HG03469 (cell line): ENCODE results near the gene SCUBE3.

Experiments used
- ATAC-seq: cut with Tn5 transposase; IDR thresholded peaks from one replicate; pipeline ENCODE4 v1.9.1; 2021; ENCODE audit warnings: mild to moderate bottlenecking, moderate library complexity, moderate number of reproducible peaks; ENCODE audit not compliant: unreplicated experiment

Gene SCUBE3

DNA sequence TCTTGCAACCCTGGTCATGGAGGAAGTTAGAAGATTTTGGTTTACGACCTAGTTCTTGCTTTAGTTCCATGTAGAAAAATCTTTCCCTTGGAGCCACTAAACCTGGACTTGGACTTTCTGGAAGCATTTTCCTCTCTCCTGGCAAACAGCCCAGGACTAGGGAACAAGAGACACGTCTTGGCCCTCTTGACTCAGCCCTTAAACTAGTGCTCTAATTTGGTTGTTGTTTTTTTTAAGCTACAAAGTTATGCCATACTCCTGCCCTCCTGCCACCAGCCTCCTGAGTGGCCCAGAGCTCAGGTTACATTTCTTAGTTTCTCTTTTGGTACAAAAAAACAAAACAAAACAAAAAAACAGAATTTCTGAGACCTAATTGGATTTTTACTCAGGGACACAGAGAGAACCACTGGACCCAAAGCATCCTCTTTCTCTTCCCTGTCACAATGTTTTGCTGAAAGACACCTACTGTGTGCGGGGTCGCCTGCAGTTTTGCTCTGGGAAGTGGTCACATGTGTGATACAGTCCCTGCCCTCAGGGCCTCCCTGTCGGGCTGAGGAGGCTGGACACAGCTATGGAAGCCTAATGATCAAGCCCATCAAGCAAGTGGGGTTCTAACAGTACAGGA lies 32.3 kb upstream of the SCUBE3 start:
- ATAC-seq, result no peak

DNA sequence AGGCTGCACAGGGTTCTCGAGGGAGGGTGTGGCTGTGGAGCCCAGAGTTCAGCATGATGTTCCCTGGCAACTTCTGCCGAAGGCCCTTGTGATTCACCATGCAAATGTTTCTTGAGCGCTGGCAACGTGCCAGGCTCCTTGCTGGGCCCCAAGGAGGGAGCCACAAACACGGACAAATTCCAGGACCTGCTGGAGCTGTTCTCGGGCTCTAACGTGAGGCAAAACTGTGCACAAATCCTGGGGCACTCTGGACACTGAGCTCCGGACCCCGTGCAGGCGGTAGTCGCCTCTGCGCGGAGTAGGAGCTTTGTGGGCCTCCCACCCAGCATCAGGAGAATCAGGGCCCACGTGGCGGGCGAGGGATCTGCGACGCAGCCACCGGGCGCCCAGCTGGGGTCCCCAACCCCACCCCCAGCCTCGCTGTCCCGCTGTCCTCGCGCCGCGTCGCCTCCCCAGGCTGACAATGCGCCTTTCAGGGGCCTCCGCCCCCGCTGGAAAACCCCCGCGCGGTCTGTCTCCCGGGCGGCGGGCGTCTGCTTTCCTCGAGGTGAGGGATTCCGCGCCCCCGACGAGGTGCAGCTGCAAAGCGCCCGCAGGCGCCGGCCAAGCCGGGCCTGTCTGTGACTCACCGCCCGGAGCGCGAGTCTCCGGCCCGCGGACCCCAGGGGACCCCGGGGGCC lies 31.7 kb upstream of the SCUBE3 start:
- no peak for ATAC-seq

DNA sequence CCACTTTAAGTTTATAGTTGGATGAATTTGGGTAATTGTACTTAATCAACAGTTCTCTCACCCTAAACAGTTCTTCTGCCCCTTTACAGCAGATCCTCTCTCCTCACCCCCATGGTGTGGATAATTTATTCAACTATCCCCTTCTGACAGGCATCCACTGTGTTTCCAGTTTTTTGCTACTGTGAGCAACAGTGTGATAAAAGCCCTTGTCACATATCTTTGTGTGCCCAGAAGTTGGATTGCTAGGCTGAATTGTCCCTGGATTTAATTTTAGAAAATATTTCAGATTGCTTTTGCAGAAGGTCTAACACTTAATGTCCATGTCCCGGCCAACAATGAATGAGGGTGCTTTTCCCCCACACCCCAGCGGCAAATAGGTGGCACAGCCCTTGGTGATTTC lies 30.5 kb upstream of the SCUBE3 start:
- no peak for ATAC-seq

DNA sequence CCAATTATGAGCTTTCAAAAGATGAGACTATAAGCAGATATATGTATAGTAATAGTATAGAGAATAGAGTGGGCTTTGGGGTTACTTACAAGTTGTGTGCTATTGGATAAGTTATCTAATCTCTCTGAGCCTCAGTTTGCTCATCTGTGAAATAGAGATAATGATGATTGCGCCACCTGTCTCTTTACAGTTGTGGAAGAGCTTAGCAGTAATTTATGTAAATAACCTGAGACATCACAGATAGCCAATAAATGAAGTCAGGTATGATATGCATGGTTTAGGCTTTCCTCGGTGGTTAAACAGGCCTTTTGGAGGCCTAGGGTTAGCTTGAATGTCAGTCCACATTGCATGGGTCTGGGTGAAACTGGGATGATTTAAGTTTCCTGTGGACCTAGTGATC lies 29.8 kb upstream of the SCUBE3 start:
- no peak for ATAC-seq

DNA sequence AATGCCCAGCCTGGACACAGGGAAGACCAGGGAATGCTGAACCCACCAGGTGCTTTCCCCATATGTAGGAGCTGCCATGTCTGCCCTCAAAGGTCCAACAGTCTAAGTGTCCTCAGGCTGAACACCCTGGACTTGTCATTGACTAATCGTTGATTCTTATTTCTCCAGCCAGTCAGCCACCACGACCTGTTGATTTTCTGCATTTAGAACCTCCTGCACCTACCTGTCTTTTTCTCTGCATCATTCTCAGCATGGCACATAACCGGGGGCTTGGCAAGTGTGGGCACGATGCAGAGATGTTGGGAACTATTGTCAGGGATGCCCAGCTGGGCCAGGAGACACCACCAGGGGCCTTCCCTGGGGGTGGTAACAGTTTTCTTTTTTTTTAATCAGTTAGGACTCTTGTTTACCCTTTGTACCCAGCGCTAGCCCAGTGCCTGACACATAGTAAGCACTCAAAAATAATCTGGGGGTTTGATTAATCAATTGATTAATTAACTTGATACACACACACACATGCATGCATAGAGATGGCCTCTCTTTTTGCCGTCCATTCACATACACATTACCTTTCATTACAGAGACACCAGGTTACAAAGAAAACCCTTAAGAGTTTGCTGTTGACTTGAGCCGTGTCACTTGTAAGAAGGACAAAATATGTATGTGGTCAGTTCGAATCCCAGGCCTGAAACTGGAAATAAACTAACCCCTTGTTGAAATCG lies 29.0 kb upstream of the SCUBE3 start:
- ATAC-seq, result no peak

DNA sequence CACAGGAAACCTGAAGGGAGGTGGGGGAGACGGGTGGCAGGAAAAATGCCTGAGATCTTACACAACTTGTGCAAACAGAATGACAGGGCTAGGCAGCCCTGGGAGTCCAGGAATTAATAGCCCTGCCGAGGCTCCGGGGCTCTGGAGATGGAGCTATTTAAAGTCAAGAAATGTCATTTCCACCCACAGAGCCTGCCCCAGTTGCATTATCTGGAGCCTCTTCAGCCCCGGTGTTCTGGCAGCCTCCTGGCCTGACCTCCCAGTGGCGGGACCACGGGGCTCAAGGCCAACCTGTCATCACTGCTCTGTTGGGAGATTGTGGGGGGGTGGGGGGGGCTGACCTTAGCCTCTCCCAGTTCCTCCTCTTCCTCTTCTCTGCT lies 28.5 kb upstream of the SCUBE3 start:
- ATAC-seq, result no peak

DNA sequence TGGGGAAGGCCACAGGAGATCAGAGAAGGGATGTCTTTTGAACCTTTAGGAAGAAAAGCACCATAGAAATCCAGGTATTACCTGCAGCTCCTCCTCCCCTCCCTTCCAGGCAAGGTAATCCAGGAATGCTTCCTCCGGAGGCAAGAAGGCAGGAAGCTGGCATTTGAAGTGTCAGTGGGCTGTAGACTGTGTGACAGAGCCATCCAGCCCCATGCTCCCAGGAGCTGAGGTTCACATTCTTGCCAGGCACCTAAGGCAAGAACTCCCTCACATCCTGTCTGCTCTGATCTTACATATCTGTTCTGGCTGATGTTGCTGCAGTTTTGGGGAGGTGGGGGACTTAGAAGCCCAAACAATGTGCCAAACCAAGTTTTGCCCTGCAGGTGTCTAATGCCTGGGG lies 27.8 kb upstream of the SCUBE3 start:
- ATAC-seq, result no peak

DNA sequence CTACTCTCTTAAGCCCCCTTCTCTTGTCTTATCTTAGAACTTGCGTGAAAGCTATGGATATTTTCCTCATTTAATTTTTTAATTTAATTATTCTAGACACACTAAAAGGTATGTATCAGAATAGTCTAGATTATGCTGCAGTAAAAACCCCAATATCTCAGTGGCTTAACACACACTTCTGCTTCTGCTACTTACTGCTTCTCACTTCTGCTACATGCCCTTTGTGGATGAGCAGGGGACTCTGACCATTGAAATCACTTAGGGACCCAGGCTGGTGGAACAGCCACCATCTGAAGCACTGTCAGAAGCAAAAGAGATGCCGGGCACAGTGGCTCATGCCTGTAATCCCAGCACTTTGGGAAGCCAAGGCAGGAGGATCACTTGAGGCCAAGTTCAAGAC lies 27.2 kb upstream of the SCUBE3 start:
- no peak for ATAC-seq

DNA sequence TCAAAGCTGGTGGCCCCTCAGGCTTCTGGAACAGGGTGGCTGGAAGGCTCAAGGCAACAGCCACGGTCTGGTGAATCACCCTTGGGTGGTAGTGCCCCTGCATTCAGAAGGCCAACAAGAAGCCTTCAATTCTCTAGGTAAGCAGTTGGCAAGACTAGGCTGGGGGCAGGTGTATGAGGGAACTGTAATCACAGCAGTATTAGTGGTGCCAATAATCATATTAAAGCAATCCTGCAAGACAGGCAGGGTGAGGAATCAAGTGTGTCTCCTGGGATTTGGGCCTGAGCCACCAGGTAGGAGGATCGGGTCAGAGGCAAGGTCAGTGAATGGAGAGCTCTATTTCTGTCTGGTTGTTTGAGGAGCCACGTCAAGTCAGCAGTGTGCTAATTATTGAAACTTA lies 24.9 kb upstream of the SCUBE3 start:
- ATAC-seq, result no peak

DNA sequence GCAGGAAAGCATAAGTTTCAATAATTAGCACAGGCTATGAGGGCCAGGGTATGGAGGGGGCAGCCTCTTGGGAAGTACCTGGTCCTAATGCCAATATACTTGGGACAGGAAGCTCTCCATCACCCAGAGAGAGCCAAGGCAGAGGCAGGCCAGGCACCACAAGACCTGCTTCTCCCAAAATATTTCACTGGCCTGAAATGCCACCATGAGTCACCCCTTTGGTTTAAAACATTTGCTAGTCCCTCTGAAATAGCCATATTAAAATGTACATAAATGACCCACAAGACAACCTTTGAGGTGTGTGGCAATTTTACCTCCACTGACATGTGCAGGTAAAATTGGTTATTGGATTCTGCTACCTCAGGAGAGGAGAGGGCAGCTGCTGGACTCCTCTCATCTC lies 23.4 kb upstream of the SCUBE3 start:
- ATAC-seq, result no peak

DNA sequence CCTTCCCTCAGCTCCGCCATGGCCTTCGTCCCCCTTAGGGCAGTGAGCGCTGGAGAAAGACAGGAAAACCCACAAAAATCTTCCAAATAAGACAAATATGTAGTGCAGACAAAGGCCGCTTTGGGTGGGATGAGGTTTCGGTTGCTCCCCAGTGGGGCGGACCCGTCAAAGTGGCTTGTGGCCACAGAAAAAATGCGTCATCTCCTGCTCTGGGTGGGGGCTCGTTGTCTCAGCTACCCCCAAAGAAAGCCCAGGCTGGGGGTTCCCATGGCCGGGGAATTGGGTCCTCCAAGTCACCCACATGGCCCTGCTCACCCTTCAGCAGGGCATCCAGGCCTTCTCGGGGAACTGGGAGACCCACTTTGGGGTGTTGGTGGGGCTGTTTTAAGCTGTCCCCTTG lies 21.9 kb upstream of the SCUBE3 start:
- ATAC-seq, result no peak

DNA sequence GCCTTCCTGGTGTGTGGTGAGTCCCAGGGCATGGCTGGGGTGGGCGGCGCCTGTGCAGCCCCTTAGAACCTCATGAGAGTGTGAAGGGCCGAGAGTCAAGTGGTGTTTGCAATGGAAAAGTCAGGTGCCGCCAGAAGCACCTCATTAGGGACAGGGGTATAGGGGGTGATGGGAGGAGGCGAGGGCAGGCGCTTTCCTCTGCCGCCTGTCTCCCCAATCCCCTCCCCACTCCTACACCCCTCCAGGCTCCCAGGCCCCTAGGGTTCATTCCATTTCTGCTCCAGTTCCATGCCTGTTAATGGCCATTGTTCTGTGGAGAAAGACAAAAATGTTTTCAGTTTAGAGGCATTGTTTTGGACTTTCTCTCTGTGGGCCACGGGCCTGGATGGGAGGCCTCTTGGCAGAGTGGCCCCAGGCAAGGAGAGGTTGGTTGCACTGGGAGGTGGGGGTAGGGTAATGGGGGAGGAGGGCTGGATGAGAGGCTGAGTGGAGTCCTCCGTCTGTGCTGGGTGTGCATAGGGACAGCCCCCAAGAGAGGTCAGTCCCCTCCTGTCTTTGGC lies 21.4 kb upstream of the SCUBE3 start:
- ATAC-seq, result no peak

DNA sequence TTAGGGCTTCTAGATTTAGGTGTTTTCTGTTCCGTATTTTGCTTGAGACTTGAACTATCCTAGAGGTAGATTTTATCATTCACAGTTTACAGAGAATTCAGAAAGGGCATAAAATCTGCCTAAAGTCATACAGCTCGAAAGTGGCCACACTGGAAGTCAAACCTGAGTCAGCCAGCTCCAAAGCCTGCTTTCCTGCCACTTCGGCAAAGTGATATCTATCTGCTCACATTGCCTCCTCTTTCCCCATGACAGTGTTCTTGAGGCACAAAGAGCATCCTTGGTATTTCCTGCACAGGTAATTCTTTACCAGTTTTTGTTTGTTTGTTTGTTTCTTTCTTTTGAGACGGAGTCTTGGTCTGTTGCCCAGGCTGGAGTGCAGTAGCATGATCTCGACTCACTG lies 19.4 kb upstream of the SCUBE3 start:
- no peak for ATAC-seq

DNA sequence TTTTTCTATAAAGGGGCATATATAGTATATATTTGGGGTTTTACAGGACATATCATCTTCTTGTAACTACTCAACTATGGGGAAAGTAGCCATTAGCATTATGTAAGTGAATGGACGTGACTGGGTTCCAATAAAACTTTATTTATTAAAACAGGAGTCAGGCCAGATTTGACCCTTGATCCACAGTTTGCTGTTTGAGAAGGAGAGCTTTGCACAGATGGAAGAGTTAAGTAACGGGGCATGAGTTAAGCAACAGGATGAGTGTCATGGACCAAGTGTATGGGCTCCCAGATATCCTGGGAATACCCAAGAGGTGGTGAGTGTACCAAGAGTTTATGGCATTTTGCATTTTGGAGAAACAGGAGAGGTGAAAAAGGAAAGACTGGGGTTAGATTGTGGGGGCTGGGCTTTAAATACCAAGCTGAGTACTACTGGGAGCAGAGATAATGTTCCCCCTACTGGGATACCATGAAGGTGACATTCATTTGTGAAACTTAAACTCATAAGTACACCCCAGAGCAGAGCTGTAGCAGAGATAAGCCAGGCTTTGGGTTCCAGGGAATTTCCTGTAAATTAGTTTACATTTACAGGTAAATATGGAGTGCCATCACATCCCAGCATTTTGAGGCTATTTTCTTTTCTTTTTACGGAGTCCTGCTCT lies 18.5 kb upstream of the SCUBE3 start:
- ATAC-seq, result no peak

DNA sequence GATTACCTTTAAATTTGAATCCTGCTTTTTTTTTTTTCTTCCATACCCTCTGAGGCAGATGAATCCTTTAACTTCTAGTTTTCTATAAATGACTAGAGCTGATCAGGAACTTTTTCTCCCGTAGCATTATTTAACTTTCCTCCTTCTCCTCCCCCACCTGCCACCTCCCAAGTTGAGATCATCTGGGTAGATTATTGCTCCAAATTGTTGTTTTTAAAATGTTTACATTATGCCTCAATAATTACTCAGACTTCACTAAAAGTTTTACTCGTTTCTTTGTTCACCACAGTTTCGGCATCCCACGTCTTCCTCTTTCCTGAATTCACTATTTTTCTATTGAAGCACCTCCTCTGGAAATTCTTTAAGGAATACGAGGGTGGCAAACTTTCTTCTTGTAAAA lies 16.6 kb upstream of the SCUBE3 start:
- no peak for ATAC-seq

DNA sequence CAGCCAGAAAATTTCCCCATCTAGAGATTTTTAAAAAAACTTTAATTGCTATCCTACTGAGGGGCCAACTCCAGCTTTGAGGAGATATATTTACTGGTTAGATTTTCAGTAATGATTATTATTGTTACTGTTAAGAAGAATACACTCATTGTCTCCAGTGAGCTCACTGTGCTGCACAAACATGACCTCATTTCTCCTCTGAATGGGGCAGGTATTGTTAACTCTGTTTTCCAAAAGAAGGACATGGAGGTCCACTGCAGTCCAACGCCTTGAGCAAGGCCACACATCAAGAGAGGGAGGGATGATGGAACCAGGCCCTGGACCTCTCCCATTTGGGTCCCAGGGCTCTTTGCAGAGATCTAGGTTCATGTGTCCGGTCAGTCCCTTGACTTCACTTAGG lies 13.9 kb upstream of the SCUBE3 start:
- ATAC-seq, result no peak

DNA sequence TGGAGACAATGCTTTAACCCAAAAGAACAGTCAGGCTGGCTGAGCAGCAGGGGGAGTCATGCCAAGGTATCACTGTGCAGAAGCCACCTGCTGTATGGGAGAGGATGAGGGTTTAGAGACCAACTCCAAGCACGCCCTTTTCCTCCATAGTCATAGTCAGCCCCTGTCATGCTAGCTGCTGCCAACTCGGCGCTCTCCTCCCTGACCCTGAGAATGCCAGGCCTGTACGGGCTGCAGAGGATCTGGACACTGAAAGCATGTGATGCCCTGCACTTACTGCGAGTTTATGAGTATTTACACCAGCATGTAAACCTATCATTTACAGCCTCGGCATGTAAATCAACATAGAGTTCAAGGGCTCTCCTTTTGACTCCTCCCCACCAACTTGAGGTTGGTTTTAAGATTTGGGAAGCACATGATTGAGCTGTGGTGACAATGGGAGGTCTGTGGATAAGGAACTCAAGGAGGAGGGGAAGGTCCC lies 11.7 kb upstream of the SCUBE3 start:
- no peak for ATAC-seq

DNA sequence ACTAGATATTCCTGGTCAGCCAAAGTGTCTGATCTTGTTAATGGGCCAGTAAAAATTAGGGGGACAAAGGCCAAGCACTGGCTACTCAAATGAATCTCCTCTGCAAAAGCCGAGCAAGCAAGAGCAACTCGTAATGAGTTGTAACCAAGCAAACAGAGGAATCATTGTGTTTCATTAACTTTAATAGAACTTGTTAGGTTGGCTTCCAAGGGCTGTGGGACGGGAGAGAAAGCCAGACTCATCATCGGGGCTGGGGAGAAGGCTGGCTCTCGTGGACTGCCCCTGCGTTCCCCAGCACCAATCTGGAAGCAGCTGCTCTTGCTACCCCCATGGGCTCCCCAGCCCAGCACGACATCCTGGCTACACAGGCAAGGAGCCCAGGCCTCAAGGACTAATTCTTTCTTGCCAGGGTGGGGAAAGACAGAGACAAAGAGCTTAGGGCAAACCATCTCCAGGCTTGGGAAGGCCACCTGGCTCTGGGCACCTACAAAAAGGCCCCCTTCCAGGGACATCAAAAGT lies 10.5 kb upstream of the SCUBE3 start:
- no peak for ATAC-seq

DNA sequence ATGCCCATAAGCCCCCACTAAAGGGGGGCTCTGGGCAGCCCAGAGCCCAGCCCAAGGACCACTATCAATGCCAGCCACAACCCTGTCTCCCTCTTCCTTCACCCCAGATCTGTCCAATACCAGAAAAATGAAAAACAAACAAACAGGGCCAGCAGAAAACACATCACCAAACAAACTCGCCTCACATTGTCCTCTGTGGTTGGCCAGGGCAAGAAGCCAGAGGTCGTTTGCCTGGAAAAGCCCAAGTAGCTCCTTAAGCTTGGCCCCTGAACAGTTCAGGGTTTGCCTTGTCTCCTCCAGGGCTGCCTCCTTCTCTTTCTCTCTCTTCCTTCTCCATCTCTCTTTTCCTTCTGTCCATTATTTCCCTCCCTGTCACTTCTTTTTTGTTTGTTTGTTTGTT lies 10.1 kb upstream of the SCUBE3 start:
- ATAC-seq, result no peak

DNA sequence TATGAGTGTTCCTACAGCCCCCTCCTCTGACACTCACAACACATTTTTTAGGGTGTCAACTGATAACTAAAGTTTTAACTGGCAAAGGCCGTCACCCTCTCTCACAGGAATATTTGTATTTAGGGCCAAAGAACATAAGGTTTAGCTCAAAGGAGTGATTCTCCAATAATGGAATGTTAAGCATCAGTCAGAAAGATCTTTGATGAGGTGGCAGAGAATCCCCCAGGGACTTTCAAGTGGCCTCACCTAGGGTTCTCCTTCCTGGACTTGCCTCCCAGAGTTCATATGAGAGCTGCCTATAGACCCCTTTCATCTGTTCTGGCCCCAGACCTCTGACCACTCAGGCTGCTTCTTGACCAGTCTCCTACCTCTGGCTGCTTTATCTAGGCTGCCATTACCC lies 7.4 kb upstream of the SCUBE3 start:
- ATAC-seq, result no peak

DNA sequence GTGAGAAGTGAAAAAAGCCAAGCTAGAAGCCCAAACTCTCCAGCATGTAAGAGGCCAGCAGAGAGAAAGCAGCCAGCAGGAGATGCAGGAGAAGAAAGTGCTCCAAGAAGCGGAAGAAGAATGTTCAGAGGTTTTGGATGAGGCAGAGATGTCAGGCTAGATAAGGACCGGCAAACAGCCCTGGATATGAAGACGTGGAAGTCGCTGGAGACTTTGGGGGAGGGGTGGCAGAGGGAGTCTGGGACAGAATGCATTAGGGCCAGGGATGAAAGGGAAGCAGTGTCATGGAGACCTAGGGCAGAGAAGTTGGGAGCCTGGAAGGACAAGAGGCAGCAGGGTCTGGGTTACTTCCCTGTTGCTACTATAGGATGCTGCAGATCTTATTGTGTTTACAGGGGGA lies 5.3 kb upstream of the SCUBE3 start:
- ATAC-seq, result no peak
